DMS153 (cell line): ENCODE measurements around the gene SIX2.
A peak's percentile ranks its signal among the peaks of the same experiment; 100 is the strongest.

ENCODE experiments used
- DNase-seq: peaks from one replicate; lab custom pipeline; 2025; lab: John Stamatoyannopoulos, UW

The SIX2 gene

GRCh38 chr2:45001869-45002385 is 7.3 kb downstream of the SIX2 start:
- no peak for DNase-seq

GRCh38 chr2:45000921-45001868 is 8.1 kb downstream of the SIX2 start:
- no peak for DNase-seq

- no peak for DNase-seq
Measured at GRCh38 chr2:45000341-45000901, 8.8 kb downstream of the SIX2 start.

- no peak for DNase-seq
Measured at GRCh38 chr2:44999540-44999939, 9.7 kb downstream of the SIX2 start.

- no peak for DNase-seq
Measured at GRCh38 chr2:44997963-44998362, 11.3 kb downstream of the SIX2 start.

GRCh38 chr2:44996356-44996755 is 12.9 kb downstream of the SIX2 start:
- no peak for DNase-seq

GRCh38 chr2:44994377-44994776 is 14.9 kb downstream of the SIX2 start:
- DNase-seq, result no peak

- no peak for DNase-seq
Measured at GRCh38 chr2:44989176-44989575, 20.1 kb downstream of the SIX2 start.

- no peak for DNase-seq
Measured at GRCh38 chr2:44983836-44984604, 25.2 kb downstream of the SIX2 start.

- peak; percentile 55 for DNase-seq
Measured at GRCh38 chr2:44981714-44982108, 27.5 kb downstream of the SIX2 start.

- no peak for DNase-seq
Measured at GRCh38 chr2:44980751-44981713, 28.2 kb downstream of the SIX2 start.

GRCh38 chr2:44979581-44979980 is 29.7 kb downstream of the SIX2 start:
- no peak for DNase-seq

GRCh38 chr2:44975571-44976450 is 33.4 kb downstream of the SIX2 start:
- no peak for DNase-seq

GRCh38 chr2:44974064-44974715 is 35.1 kb downstream of the SIX2 start:
- peak; percentile 44 for DNase-seq

- DNase-seq, result no peak
Measured at GRCh38 chr2:44972771-44973535, 36.3 kb downstream of the SIX2 start.

- no peak for DNase-seq
Measured at GRCh38 chr2:44970846-44971450, 38.3 kb downstream of the SIX2 start.

- DNase-seq, result no peak
Measured at GRCh38 chr2:44969936-44970335, 39.3 kb downstream of the SIX2 start.

- DNase-seq, result no peak
Measured at GRCh38 chr2:44967727-44968432, 41.4 kb downstream of the SIX2 start.
